Neural cell (in vitro differentiated cells): ENCODE data around the gene SBK3.

Experiments
- RAD21 ChIP-seq: fragments of 450-650 bp; conservative IDR thresholded peaks from 2 replicates; pipeline ENCODE4 v1.6.1; 2014; ENCODE audit warnings: antibody characterized with exemption, mild to moderate bottlenecking, moderate library complexity
- TF ChIP-seq, protein P1 (sequence below): fragments of 450-650 bp; IDR thresholded peaks from 2 replicates; pipeline ENCODE4 v1.5.1; 2014; ENCODE audit warnings: antibody characterized with exemption, mild to moderate bottlenecking, moderate library complexity; ENCODE audit not compliant: poor library complexity, severe bottlenecking

DNA sequence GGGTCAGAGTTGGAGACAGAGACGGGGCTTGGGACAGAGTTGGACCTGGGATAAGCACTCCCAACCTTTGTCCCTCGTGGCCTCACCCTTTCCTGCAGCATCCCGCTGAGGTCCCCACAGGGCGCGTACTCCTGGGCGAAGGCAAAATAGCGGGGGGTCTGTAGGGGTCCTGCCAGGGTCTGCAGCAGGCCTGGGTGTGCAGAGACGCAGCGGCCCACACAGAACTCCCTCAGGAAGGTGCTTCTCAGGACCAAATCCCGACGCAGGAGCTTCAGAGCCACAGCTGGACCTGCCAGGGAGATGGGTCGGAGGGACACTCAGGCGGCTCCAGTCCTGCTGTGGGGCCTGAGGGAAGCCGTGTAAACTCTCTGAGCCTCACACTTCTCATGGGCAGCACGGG is 1.3 kb downstream of the SBK3 start:
- no peak for TF ChIP-seq RAD21
- TF ChIP-seq, protein P1, sequence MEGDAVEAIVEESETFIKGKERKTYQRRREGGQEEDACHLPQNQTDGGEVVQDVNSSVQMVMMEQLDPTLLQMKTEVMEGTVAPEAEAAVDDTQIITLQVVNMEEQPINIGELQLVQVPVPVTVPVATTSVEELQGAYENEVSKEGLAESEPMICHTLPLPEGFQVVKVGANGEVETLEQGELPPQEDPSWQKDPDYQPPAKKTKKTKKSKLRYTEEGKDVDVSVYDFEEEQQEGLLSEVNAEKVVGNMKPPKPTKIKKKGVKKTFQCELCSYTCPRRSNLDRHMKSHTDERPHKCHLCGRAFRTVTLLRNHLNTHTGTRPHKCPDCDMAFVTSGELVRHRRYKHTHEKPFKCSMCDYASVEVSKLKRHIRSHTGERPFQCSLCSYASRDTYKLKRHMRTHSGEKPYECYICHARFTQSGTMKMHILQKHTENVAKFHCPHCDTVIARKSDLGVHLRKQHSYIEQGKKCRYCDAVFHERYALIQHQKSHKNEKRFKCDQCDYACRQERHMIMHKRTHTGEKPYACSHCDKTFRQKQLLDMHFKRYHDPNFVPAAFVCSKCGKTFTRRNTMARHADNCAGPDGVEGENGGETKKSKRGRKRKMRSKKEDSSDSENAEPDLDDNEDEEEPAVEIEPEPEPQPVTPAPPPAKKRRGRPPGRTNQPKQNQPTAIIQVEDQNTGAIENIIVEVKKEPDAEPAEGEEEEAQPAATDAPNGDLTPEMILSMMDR = no peak
